HG02938 (cell line): ENCODE measurements around the gene MYLK2.

Experiments
- ATAC-seq: cut with Tn5 transposase; IDR thresholded peaks from one replicate; pipeline ENCODE4 v1.9.1; 2021; ENCODE audit warnings: mild to moderate bottlenecking, moderate library complexity; ENCODE audit not compliant: unreplicated experiment

The MYLK2 gene

DNA sequence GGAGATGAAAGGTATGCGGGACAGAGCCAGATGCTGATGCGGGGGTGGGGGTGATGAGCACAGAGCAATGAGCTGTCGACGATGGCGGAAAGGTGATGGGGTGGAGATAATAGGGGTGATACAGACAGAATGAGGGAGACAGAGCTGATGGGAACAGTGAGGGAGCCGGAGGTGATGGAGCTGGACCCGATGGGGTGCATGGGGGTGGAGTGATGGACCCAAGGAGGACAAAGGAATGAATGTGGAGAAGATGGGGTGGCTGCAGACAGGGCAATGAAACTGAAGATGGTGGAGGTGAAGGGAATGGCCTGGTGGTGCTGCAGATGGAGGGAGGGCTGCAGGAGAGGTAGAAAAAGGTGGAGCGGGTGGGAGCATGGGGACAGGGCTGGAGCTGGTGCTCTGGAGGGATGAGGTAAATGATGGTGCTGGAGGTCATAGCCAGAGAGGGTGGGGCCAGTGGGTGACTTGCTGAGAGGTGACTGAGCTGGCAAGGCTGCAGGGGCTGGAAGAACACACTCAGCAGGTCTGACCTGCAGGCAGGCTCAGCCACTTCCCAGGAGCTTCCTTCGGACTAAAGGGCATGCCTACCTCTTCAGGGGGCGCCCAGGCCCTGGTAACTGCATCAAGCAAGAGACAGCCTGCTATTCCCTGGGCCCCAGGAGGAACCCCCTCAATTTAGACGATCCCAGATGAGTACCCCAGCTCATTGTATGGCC lies 32.2 kb downstream of the MYLK2 start:
- ATAC-seq, result no peak

DNA sequence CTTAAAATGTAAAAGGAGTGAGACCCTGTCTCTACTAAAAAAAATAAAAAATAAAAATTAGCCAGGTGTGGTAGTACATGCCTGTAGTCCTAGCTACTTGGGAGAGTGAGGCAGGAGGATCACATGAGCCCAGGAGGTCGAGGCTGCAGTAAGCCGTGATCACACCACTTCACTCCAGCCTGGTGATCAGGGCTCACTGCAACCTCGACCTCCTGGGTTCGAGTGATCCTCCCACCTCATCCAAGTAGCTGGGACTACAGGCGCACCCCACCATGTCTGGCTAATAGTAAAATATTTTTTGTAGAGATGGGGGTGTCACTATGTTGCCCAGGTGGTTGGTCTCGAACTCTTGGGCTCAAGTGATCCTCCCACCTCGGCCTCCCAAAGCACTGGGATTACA lies 34.3 kb downstream of the MYLK2 start:
- no peak for ATAC-seq

DNA sequence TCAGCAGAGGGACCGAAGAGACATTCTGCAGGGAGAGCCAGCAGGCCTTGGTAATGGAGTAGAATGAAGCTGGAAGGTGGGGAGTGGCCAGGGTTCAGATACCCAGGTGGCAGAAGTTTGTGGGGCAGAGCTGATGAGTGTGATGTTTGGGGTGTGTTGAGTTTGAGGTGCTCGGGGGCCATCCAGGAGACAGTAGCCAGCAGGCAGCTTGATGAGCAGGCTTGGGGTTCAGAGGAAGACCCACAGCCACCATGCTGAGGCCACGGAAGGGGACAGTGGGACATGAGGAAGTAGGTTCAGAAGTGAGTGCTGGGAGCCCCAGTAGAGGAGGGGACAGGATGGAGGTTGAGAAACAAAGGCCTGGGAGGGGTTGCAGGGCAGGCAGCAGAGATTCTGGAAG lies 37.4 kb downstream of the MYLK2 start:
- ATAC-seq, result no peak

DNA sequence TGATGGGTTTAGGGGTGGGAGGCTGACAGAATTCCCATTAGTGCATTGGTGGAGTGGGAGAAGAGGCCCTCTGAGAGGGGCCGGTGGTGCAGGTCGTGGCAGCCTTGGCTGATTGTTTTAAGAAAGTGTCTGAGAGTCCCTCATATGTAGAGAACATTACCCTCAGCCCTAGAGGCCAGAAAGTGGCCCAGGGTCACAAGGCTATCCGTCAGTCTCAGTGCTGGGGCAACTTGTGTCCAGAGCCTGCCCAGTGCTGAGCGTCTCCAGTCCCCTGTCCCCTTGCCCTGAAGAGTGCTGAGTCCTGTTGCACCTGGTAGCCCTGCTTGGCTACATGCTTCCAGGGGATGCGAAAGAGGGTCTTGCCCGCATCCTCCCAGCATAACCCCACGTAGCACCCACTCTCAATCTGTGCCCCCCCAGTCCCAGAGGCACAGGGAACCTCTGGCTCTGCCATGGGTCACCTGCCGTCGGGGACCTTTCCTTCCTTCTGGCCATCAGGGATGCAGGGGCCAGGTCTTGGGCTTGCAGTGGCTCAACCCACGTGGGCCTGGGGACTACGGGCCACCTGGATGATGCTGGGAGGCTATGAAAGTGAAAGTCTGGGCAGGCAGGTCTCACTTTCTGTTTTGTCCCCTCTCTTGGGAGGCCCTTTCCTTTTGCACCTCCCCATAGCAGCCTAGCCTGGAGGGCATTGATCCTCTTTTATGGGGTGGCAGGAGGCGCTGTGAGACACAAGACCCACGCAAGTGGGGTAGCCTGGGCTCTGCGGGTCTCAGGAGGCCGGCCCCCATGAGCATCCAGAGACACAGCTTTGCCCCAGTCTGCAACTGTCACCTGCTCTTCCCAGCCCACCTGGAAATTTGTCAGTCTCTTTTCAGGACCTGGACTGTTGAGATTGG lies 39.0 kb downstream of the MYLK2 start:
- ATAC-seq, result no peak

DNA sequence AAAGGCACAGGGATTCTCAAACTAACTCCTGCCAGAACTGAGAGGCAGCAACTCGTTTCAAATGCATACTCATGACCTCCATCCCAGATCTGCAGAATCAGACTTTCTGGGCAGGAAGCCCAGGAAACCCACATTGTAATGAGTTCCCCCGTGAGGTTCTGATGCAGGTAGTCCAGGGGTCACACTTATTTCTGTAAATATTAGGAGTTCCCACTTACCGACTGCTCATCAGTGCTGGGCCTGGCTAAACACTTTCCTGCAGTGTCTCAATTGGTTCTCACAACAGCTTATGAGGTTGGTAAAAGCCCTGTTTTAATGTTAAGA lies 39.6 kb downstream of the MYLK2 start:
- ATAC-seq, result no peak

DNA sequence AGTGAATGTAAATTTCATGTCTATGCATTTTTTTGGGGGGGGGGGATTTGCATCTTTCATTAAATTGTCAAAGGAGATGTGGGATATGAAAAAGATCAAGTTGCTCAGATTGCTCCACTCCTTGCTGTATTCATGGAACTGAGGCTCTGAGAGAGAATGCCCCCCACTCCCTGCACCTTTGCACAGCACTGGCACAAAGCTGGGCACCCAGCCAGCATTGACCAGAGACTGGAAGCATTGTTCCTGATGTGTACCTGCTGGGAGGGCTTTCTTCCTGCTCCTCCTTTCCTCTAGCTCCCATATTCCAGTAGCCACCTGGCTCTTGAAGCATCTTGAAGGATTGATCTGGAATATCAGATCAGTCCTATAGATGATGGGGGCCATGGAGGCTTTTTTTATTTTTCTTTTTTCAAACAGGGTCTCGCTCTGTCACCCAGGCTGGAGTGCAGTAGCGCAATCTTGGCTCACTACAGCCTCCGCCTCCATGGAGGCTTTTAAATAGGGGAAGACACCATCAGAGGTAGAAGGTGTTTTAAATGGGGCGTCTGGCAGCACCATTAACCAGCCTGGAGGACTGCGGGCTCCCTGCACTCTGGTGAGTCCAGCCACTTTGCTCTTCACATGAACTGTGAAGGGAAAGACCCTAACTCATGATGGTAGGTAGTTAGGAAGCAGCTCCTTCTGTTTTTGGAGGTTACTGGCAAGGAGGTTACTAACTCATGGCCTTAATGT lies 40.3 kb downstream of the MYLK2 start:
- no peak for ATAC-seq

DNA sequence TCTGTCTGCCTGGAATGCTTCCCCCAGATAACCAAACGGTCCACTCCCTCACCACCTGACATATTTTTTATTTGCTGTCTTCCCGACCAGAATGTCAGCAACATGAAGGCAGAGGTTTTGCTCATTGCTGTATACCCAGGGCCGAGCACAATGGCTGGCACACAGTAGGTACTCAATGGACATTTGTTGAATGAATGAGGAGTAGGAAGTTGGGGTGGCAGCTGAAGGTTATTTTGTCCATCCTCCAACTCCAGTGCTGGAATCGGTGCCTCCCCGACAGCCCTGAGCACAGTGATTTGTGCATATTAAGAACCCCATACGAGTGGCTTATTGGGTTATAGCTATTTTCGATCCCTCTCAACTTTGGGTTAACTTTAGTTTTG lies 40.8 kb downstream of the MYLK2 start:
- ATAC-seq, result no peak

DNA sequence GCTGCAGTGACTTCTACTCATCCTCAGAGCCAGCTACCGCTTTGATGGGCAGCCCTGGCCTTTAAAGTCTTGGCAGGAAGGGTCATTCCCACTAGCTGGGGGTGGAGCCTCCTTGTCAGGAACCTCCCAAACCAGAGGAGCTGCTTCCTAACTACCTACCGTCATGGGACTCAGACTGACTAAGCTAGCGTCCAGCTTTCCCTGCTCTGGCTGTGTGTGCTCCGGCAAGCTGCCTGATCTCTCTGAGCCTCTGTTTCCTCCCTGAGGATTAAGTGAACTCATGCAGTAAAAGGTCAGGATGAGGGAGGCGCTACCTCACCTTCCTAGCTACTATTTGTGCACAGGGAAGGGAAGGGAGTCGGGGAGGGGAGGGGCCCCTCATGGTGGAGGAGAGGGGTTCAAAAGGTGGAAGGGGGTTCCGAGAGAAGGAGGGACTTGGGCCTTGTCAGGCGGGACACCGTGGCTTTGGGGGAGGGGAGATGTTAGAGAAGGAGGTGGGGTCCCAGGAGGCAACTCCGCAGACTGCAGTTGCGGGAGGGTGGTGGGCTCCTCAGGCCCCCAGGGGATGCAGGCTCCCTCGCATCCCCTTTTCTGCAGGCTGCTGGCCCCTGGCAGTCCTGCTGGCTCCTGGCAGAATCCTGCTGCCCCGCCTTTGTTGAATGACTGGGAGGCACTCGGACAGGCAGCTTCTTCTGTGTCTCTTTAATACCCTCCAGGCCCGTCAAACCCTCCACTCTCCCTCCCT lies 41.4 kb downstream of the MYLK2 start:
- ATAC-seq, result no peak

DNA sequence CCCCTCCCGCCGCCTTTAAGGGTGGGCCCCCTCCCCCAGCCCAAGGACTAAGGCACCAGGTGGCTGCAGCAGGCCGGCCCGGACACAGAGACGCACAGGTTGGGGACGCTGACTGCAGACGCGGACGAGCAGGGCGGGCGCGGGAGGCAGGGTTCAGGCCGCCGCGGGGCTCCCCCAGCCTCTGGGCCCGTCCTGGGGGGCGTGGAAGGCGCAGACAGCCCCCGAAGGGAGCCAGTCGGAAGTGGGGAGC lies 41.9 kb downstream of the MYLK2 start:
- no peak for ATAC-seq

DNA sequence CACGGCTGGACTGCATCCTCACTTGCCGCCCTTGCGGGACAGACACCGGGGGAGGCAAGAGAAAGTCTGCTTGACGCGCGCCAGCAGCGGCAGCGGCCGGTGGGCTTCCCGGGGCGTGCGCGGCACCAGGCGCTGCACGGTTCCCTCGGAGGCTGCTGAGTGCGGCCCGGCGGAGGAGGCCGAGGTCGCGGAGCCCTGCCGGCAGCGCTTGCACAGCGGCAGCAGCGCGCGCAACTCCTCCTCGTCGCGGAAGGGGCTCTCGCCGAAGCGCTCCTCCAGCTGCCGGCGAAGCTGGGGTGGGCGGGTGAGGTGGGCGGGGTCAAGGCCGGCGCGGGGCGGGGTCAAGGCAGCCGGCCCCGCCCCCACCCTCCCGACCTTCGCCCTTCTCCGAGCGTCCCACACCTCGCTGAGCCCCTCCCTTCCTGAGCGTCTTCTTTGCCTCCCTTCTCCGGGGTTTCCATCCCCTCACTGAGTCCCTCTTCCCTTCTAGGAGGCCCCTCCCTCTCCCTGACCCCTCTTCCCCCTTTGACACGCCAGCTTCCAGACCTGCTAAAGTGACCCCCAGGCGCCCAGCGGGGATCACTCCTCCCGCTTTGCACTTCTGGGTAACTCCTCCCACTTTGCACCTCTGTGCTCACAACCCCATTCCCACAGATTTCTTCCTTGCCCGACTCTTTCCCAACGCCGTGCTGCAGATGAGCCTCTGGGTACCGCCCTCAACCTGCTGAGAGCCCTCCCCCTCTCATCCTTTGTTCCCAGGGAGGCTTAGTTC lies 42.4 kb downstream of the MYLK2 start:
- no peak for ATAC-seq

DNA sequence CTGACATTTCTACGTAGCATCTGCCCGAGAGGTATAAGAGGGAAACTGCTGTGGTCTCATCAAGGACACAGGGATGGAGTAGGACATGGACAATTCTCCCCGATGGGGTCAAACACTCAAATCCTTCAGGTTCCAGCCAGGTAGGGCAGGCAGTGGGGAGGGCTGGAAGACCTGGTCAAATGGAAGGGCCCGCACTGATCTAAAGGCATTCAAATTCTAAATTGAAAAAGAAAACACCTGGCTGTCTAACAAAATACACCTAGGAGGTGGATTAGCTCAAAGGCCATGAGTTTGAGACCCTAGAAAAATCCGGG lies 43.0 kb downstream of the MYLK2 start:
- ATAC-seq, result no peak

DNA sequence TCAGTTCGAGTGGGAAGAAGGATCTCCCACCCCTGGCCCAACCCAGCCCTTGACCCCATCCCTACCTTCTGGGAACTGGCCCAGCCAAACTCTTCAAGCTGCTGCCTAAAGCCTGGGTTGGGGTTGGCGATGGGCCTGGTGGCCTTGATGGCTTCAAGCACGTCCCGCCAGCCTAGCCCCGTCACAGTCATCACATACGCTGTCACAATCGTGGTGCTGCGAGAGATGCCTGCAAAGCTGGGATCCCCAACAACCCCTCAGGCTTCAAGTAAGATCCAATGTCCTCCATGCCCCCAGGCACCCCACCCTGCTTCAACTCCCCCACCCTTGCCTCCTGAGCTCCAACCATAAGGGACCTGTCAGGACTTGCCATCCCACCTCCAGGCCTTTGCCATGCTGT lies 43.4 kb downstream of the MYLK2 start:
- no peak for ATAC-seq

DNA sequence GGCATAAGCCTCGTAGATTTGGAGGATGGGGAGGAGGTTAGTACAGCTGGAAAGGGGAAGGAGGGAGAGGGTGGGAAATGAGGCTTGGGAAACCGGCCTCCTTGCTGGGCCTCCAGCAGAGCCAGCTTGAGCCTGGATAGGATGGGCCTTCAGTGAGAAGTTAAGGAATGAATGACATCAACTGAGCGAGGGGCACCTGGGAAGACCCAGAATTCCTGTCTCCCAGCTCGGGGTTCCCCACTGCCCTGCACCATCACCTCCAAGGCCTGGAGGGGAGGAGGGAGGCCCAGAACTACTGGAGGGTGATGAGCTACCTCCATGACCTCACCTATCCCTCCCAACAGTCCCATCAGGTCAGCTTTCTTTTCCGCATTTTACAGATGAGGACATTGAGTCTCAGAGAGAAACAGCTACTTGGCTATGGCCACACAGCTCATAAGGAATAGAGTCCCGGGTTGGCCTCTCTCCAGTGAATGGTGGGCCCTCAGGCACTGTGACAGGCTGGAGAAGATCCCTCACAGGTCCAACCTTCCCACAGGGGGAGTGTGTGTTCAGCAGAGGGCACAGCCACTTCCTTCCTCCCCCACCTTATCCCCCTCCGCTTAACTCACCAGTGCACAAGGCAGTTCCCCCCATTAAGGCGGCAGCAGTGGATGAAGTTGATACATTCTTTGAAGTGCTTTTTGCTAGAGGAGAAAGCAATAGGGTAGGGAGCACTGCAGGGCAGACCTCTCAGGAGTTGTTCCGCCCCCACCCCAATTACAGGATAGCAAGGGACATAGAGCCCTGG lies 44.3 kb downstream of the MYLK2 start:
- no peak for ATAC-seq

DNA sequence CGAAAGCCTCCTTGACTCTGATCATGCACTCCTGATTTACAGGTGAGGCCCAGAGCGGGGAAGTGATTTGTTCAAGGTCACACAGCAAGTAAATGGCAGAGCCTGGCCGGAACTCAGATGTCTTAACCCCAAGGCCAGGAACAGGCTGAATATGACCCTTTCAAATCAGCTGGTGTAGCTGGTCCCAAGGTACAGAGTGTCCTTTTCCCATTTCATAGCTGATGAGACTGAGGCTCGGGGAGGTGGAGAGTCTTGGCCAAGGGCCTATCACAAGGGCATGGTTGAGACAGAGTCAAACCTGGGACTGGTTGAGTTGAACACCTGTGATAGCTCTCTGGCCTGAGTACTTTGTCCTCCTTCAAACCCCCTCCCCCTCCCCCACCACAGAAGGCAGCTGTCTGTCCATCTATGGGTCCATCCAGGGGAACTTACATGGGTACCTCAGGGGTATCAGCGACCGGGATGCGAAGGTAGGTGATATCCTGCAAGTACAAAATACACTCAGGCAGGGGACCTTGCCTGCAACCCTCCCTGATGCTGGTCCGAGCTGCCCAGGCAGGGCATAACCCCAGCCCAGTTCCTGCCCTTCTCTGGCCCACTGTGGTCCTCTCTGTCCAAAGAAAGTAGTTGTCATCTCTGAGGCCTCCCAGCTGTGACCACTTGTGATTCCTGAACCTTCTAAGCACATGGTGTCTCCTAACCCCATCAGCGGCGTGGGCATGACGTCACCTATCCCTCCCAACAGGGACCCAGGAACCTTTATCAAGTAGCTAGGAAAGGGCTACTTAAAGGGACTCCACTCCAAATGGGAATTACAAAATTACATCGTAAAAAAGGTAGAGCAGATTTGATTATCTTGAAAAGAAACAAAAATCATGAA lies 45.6 kb downstream of the MYLK2 start:
- ATAC-seq, result no peak

DNA sequence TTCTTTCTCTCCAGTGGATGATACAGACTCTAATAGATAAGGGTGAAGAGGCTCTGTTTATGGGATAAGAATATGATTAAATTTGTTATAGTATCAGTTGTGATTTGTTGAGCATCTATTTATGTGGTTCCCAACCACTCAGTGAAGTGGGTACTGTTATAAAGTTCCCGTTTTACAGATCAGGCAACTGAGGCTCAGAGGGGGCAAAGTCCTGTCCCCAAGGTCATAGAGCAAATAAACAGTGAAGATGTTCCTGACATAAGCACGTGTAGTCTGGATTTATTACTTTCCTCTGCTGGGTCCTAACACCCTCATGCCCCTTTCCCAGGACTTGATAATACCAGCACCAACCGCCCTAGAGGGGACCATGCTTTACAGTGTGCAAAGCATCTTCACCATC lies 47.1 kb downstream of the MYLK2 start:
- no peak for ATAC-seq

DNA sequence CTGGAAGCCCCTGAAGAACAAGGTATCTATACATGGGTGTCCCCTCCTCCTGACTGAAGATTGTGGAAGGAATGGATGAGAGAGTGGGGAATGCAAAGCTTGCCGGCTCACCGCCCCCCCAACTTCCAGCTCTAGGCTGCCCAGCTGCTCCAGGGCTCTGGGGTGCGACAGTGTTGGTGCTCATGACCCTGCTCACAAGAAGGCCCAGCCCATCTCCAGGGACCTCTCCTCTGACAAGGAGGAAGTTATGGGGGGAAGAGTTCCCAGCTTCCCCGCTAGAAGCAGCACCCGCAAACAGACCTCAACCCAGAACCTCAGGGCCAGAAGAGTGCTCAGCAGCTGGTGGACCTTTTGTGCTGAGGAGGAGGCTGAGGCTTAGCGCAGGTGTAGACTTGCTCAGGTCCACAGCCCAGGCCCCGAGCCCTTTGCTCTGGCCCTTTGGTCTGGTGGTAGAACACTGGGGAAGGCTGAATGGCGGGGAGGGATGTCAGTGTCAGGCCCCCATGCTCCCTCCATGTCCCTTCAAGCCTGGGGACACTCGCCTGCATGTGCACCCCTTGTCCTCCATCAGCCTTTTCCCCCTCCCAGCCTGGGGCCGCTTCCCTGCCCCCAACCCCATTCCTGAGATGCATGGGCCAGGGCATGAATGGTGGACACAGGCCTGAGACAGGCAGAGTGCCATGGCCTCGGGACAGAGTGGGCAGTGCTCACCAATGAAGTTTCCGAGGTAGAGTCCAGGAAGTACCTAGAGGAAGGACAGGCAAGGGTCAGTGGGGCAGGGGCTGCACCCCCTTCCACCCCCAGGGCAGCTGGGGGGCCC lies 49.9 kb downstream of the MYLK2 start:
- no peak for ATAC-seq

DNA sequence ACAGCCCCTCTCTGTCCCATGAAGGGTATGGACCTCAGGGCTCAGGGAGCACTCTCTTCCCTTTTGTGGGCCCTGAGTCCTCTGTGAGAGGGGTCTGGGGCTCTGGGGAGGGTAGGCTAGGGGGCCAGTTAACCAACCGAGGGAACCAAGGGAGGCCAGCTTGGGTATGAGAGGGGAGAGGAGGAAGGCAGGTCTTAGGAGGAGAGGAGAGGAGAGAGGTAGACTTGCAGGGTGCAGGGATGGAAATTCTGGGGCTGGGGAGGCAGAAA lies 50.5 kb downstream of the MYLK2 start:
- ATAC-seq, result no peak

DNA sequence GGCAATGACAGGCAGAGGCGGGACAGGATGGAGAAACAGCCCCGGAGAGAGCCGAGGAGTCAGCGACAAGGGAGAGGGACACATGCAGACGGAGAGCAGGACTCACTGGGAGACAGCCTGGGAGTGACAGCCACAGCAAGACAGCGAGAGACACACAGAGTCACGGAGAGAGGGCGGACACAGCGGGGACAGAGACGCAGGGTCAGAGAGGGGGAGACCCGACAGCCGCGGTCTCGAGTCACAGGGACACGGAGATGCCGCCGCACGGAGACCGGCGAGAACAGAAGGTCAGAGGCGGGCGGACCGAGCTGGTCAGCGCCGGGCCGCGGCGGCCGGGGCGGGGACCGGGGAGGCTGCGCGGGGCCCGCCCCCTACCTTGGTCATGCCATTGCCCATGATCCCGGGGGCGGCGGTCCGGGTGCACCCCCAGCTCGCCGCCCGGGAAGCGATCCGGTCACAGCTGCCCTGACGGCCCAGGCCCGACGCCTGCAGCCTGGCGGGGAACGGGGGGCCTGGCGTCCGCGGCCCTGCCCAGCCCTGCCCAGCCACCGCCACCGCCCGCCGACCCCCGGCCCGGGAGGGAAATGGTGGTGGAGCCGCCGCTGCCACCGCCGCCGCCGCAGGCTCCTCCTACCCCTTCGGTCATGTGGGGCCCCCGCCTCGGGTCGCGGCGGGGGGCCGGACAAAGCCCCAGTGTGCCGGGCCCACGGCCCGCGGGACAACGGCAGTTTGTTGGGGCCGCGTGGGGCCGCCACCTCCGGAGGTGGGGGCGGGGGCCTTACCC lies 51.0 kb downstream of the MYLK2 start, which contains the start of the genes DUSP15 and TTLL9:
Gene DUSP15 (minus strand): TSS at position 586 of the 784 bp plus-strand sequence. CDS start 190 bp downstream, at position 396.
Gene TTLL9 (plus strand): TSS at position 693 of the 784 bp plus-strand sequence. CDS start 493 bp downstream, outside the sequence.
- ATAC-seq, result no peak
